Measurements from ENCODE around the gene CTNND2.

- no peak for TF ChIP-seq NFIC (IDR thresholded peaks at IDR 0.05)
- TF ChIP-seq CTCF (IDR thresholded peaks at IDR 0.05 in 2 of 3, conservative IDR thresholded peaks at IDR 0.05 in 1 of 3; ENCODE audit: insufficient read depth in 2 of 3, low read depth in 1 of 3, low read length in 3 of 3): no peak
- TF ChIP-seq ZBTB12 (CRISPR knock-in tag; IDR thresholded peaks at IDR 0.05): no peak
- no peak for TF ChIP-seq PHTF2 (CRISPR knock-in tag; IDR thresholded peaks at IDR 0.05)
- no peak for TF ChIP-seq SMAD2 (IDR thresholded peaks at IDR 0.05; ENCODE audit: low read depth, low read length)
- TF ChIP-seq ATF3 (IDR thresholded peaks at IDR 0.05): no peak
- no peak for TF ChIP-seq ATF3 (CRISPR knock-in tag; conservative IDR thresholded peaks at IDR 0.05)
These were observed 294.5 kb downstream of the CTNND2 start for GRCh38 chr5:11609570-11610303.

Data from K562 (cell line).